ENCODE measurements around the gene OSGEPL1.
A peak's percentile ranks its signal among the peaks of the same experiment; 100 is the strongest.
"Not testable (repeated sequence)": the region's sequence is repeated elsewhere in the genome, so short reads cannot be mapped to it uniquely, and the experiment has no call there.

The OSGEPL1 gene, protein sequence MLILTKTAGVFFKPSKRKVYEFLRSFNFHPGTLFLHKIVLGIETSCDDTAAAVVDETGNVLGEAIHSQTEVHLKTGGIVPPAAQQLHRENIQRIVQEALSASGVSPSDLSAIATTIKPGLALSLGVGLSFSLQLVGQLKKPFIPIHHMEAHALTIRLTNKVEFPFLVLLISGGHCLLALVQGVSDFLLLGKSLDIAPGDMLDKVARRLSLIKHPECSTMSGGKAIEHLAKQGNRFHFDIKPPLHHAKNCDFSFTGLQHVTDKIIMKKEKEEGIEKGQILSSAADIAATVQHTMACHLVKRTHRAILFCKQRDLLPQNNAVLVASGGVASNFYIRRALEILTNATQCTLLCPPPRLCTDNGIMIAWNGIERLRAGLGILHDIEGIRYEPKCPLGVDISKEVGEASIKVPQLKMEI

GRCh38 chr2:189762551-189763298, at the start of gene OSGEPL1:
OSGEPL1 (minus strand) TSS chr2:189762792; CDS start chr2:189761640, 1,152 bp downstream.
- DNase-seq: peak; percentile 95

- DNase-seq: no peak
These were observed 40.8 kb upstream of the OSGEPL1 start for GRCh38 chr2:189803431-189803830.

DNA sequence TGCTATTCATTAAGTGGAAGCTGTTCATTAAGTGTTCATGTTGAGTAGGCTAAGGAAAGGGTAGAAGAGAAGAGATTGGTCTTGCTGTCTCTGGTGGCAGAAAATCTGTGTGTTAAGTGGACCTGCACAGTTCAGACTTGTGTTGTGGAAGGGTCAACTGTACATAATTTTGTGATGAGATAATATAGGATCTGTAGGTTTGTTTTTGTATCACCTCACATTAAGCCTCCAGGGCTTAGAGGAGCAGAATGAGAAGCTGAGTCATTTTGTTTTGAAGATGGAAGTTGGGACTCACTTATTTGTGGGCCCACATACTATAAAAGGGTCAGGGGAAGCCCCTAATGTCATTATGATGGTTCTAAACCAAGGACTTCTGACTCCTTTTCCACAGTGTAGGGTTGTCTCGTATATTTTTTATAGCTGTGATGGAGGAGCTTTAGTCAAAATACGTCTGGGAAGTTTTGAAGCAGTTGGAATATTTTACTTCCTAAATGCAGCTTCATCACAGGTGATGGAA, 39.9 kb upstream of the OSGEPL1 start:
- DNase-seq: no peak

DNA sequence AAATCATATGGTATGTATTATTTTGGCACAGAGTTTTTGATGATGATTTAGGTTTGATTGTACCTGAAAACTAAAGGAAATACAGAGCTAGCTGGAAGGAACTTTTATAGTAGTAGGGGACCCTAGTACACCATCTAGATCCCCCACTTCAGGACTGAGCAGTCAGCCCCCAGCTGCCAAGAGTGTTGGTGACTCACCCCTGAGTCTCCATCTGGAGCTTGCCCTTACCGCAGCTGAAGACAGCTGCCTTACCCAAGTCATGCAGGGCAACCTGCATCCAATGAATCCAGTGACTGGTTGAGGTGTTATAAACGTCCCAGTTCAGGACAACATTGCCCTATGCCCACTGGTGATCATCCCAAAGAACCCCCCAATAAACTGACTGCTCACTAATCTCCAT, 36.9 kb upstream of the OSGEPL1 start:
- no peak for DNase-seq

GRCh38 chr2:189799030-189799331, 36.4 kb upstream of the OSGEPL1 start:
- no peak for DNase-seq

GRCh38 chr2:189798312-189799029, 35.9 kb upstream of the OSGEPL1 start:
- DNase-seq: peak; percentile 45

DNA sequence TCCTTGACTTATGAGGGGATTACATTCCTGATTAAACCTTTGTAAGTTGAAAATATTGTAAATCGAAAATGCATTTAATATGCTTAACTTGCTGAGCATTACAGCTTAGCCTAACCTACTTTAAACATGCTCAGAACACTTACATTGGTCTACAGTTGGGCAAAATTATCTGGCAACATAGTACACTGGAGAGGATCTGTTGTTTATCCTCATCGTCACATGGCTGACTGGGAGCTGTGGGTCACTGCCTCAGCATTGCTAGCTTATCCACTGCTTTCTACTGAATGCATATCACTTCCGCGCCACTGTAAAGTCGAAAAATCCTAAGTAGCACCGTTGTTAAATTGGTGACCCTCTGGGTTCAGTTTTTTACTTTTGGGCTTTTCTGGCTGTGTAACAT, 35.3 kb upstream of the OSGEPL1 start:
- DNase-seq: no peak

DNA sequence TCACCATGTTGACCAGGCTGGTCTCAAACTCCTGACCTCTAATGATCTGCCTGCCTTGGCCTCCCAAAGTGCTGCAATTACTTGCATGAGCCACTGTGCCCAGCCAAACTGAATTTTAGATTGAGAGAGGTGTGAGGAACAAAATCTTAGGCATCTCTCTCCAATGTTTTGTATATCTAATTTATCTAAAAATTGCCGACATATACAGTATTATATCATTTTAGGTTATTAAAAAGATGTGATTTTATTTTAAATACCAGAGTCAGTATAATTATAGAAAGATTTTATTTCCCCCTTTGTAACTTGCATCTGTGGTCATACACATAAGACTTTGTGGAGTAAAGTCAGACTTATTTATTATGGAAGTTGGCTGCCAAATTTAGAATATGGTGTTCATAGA, 31.7 kb upstream of the OSGEPL1 start:
- no peak for DNase-seq

DNA sequence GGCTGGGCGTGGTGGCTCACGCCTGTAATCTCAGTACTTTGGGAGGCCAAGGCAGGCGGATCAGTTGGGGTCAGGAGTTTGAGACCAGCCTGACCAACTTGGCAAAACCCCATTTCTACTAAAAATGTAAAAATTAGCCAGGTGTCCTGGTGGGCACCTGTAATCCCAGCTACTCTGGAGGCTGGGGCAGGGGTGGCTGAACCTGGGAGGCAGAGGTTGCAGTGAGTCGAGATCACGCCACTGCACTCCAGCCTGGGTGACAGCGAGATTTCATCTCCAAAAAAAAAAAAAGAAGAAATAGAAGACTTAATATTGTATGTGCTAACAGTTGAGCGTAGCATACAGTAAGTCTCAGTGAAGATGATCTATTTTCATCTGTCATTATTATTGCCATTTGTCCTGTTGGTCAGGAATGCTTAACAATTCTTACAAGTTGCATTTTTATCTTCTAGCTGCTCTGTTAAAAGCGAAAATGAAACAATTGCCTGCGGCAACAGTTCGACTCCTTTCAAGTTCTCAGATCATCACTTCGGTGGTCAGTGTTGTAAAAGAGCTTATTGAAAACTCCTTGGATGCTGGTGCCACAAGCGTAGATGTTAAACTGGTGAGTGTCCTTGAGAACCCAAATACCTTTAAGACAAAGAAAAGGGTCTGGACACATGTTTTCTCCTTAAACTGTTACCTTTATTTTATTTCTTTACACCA, 28.9 kb upstream of the OSGEPL1 start:
- no peak for DNase-seq

DNA sequence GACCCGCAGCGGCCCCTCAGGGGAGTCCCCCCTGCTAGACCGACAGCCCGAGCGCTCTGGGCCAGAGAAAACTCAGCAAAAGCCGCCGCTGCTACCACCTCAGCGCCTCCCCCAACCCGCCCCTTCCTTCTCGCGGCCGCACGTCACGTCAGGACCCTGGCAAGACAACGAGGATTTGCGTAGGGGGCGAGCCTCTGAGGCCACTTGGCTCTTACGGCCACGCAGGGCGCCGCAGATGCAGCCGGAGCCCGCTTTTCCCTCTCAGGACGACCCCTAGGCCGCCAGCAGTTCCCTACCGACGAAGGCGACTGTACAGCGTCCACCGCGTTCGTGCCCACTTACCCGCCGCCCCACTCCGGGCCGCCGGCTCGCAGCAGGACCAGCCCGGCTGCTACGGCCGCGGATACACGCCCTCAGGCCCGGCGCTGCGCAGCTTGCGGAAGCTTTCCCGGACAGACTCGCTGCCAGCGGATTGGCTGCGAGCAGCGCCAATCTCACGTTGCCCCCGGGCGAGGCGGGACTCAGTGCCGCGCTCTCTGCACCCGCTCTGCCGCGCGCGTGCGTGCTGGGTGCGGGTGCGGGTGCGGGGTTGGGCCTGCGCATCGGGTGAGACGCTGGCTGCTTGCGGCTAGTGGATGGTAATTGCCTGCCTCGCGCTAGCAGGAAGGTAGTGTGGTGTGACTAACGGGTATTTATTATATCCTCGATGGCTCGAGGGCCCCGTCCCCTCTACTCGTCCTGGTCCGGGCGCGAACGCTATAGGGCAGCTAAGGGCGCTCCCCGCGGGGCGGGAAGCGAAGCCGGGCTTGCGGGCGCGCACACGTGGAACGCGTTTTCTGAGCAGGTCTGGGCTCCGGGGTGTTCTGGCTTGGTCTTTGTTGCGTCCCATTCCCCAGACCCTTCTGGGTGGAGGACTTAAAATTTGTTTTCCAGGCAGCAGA, 21.6 kb upstream of the OSGEPL1 start, which contains the start of the genes ORMDL1 and PMS1:
ORMDL1 (minus strand) TSS at position 413 of the 941 bp plus-strand sequence. CDS start 1,744 bp downstream, outside the sequence.
PMS1 (plus strand) TSS at position 524 of the 941 bp plus-strand sequence. CDS start 7,360 bp downstream, outside the sequence.
- DNase-seq: peak; percentile 94

DNA sequence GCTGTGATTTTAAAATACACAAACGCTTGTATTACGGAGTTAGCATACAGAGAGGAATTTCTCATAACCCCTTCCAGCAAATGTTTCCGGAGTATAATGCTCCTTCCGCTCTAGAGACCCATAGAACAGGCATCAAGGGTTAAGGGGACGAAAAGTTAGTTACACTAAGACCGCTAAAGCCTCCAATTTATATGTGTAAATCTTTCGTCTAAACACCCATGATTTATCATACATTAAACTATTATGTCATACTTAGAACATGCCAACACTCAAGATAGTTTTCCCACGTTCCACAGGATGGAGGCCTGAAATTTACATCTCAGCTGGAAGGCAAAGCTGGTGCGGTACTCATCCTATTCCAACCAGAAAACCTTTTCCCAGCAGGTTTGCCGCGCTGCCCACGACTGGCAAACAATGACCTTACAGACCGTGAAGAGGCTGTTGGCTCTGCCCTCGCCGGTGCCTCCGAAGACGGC, 20.9 kb upstream of the OSGEPL1 start:
- peak; percentile 69 for DNase-seq

GRCh38 chr2:189782221-189782671, 19.7 kb upstream of the OSGEPL1 start:
- no peak for DNase-seq

DNA sequence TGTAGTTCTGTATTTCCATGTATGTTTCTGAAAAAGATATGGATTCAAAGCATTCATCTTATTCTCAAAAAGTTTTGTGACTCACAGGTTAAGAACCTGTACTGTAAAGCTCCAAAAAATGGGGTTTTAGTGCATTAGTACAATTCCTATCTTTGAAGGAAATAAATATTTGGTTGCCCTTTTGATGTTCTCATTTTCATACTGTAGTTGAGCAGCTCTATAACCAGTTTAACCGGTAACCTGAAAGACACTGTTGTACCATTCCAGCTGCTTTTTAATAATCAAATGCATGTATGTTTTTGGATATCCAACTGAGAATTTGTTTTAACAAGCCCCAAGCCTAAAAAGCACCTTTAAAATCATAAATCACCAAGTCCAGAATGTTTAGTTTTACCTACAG, 9.6 kb upstream of the OSGEPL1 start:
- no peak for DNase-seq

GRCh38 chr2:189770590-189771322, 8.2 kb upstream of the OSGEPL1 start:
- DNase-seq: no peak

- no peak for DNase-seq
These were observed 1.5 kb upstream of the OSGEPL1 start for GRCh38 chr2:189763908-189764661.

DNA sequence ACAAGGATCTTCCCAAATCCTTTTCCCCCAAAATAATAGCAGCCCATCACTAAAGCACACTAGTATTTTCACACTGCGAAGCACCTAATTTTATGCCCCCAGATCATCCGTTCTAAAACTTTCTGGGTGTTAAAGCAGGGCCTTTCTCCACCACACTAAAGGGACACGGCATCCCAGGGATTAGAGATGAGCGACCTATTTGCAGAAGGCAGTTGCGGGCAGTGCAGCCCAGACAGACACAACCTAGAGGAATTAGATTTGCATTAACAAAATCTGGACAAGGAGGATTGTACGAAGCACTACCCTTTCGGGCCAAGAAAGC, 402 bp downstream of the OSGEPL1 start:
- no peak for DNase-seq

GRCh38 chr2:189760154-189760553, 2.4 kb downstream of the OSGEPL1 start:
- DNase-seq: not testable (repeated sequence)

GRCh38 chr2:189756311-189756952, 6.2 kb downstream of the OSGEPL1 start:
- DNase-seq: no peak

- DNase-seq: peak; percentile 25
These were observed 11.4 kb downstream of the OSGEPL1 start for GRCh38 chr2:189751080-189751658.

Data from NCI-H510A treated with DMSO at 0.1 percent for 48 hours (cell line).